Nephron (organoid): ENCODE measurements around the gene NBPF20.
"Not testable (repeated sequence)": the region's sequence is repeated elsewhere in the genome, so short reads cannot be mapped to it uniquely, and the experiment has no call there.

Experiments used
- H3K27ac Mint-ChIP-seq, 3 experiments: 2 replicates each; pipeline ENCODE4 v1.8.0; 2020; ENCODE audit warnings: mixed read lengths in 3 of 3, mild to moderate bottlenecking in 2 of 3, moderate library complexity in 1 of 3
- H3K27me3 Mint-ChIP-seq: 2 replicates; pipeline ENCODE4 v1.8.0; 2021; ENCODE audit warnings: low read depth, mild to moderate bottlenecking, moderate library complexity, mixed read lengths
- H3K36me3 Mint-ChIP-seq: 2 replicates; pipeline ENCODE4 v1.8.0; 2020; ENCODE audit warnings: low read depth, mixed read lengths
- H3K4me1 Mint-ChIP-seq: 2 replicates; pipeline ENCODE4 v1.8.0; 2020; ENCODE audit warnings: mixed read lengths
- H3K4me3 Mint-ChIP-seq, 3 experiments: 2 replicates each; pipeline ENCODE4 v1.8.0; 2020; ENCODE audit warnings: mild to moderate bottlenecking in 3 of 3, mixed read lengths in 3 of 3, moderate library complexity in 2 of 3
- H3K9me3 Mint-ChIP-seq: 2 replicates; pipeline ENCODE4 v1.8.0; 2020; ENCODE audit warnings: mixed read lengths
- CTCF ChIP-seq, 3 experiments: fragments of 200-600 bp; sonication (generic); IDR thresholded peaks; one replicate each; pipeline ENCODE4 v1.5.0; 2021; ENCODE audit warnings: antibody characterized with exemption in 3 of 3; ENCODE audit not compliant: unreplicated experiment in 3 of 3

Gene NBPF20, protein sequence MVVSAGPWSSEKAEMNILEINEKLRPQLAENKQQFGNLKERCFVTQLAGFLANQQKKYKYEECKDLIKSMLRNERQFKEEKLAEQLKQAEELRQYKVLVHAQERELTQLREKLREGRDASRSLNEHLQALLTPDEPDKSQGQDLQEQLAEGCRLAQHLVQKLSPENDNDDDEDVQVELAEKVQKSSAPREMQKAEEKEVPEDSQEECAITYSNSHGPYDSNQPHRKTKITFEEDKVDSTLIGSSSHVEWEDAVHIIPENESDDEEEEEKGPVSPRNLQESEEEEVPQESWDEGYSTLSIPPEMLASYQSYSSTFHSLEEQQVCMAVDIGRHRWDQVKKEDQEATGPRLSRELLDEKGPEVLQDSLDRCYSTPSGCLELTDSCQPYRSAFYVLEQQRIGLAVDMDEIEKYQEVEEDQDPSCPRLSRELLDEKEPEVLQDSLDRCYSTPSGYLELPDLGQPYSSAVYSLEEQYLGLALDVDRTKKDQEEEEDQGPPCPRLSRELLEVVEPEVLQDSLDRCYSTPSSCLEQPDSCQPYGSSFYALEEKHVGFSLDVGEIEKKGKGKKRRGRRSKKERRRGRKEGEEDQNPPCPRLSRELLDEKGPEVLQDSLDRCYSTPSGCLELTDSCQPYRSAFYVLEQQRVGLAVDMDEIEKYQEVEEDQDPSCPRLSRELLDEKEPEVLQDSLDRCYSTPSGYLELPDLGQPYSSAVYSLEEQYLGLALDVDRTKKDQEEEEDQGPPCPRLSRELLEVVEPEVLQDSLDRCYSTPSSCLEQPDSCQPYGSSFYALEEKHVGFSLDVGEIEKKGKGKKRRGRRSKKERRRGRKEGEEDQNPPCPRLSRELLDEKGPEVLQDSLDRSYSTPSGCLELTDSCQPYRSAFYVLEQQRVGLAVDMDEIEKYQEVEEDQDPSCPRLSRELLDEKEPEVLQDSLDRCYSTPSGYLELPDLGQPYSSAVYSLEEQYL (N-terminal part only)

DNA sequence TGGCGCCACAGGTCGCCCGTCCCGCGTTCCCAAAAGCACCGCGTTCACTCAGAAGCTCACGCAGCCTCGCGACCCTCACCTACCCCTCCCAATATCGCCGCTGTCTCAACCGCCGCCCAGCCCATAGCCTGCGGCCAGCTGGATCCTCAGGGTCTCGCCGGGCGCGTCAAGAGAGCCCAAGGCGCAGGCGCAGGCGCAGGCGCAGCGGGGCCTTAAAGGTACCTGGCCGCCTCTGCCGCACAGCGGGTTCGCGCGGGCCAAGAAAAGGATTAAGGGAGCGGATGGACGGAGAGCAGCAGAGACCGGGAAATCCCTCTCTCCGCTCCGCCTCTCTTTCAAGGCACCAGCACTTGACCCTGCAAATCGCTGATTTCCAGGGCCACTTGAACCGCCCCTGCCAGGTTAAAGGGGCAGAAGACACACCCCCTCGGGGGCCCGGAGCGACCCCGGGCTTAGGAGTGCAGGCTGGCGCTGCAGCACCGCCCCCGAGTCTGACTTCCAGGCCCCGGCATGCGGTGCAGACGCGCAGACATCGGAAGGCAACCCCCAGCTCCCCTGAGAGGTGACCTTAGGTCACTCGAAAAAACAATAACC, at the start of gene NBPF20:
Gene NBPF20 (minus strand): TSS at position 168 of the 594 bp plus-strand sequence. CDS start 20,331 bp downstream, outside the sequence.
- peaks cover 6% of the 10 kb centered on the region for H3K4me1 Mint-ChIP-seq
- H3K4me3 Mint-ChIP-seq: peak within 1 kb of the TSS; percentile 94 to 97 (median 94)
- H3K27ac Mint-ChIP-seq: peak within 1 kb of the TSS; percentile 12 to 71 (median 69)
- no peak for TF ChIP-seq CTCF (IDR thresholded peaks at IDR 0.05; ENCODE audit: unreplicated experiment in 3 of 3)
- H3K9me3 Mint-ChIP-seq: peaks cover 20% of the 10 kb centered on the region
- H3K27me3 Mint-ChIP-seq: peaks cover 41% of the 10 kb centered on the region
- H3K36me3 Mint-ChIP-seq: no peaks in the 10 kb centered on the region

GRCh38 chr1:145474837-145475368, 49.5 kb upstream of the NBPF20 start:
- not testable (repeated sequence) for H3K9me3 Mint-ChIP-seq, H3K36me3 Mint-ChIP-seq, H3K4me1 Mint-ChIP-seq, H3K27ac Mint-ChIP-seq
- Mint-ChIP-seq H3K27me3 (peaks cover 26% of the 10 kb centered on the region), H3K4me3 (peak overlapping the region; percentile 78 to 87 (median 81))

DNA sequence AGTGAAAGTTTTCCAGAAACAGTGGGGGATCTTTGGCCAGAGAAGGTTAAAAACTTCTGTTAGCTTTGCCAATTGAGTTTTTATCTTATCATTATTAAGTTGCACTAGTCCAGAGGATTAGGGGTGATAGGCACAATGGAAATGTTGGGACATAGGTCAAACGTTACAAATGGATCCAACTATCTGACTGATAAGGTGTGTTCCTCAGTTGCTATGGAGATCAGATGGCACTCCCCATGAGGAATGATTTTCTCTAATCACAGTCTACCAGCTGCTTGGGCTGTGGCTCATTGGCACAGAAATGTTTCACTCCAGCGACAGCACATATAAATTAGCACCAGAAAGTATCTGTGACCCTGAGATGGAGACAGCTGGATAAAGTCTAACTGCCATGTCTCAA, 47.3 kb upstream of the NBPF20 start:
- H3K4me1 Mint-ChIP-seq, H3K4me3 Mint-ChIP-seq, H3K9me3 Mint-ChIP-seq, H3K36me3 Mint-ChIP-seq, H3K27ac Mint-ChIP-seq: not testable (repeated sequence)
- peaks cover 30% of the 10 kb centered on the region for H3K27me3 Mint-ChIP-seq

- not testable (repeated sequence) for H3K36me3 Mint-ChIP-seq, H3K4me1 Mint-ChIP-seq, H3K27ac Mint-ChIP-seq, H3K4me3 Mint-ChIP-seq, H3K9me3 Mint-ChIP-seq
- peaks cover 30% of the 10 kb centered on the region for H3K27me3 Mint-ChIP-seq
Observed at GRCh38 chr1:145471365-145471764, 46.0 kb upstream of the NBPF20 start.

- not testable (repeated sequence) for H3K9me3 Mint-ChIP-seq, H3K4me1 Mint-ChIP-seq, H3K36me3 Mint-ChIP-seq
- H3K4me3 Mint-ChIP-seq: peak overlapping the region; percentile 79 to 87 (median 86)
- peak overlapping the region; percentile 74 to 98 (median 86) for H3K27ac Mint-ChIP-seq
- H3K27me3 Mint-ChIP-seq: peaks cover 39% of the 10 kb centered on the region
Observed at GRCh38 chr1:145465405-145466144, 40.2 kb upstream of the NBPF20 start.

DNA sequence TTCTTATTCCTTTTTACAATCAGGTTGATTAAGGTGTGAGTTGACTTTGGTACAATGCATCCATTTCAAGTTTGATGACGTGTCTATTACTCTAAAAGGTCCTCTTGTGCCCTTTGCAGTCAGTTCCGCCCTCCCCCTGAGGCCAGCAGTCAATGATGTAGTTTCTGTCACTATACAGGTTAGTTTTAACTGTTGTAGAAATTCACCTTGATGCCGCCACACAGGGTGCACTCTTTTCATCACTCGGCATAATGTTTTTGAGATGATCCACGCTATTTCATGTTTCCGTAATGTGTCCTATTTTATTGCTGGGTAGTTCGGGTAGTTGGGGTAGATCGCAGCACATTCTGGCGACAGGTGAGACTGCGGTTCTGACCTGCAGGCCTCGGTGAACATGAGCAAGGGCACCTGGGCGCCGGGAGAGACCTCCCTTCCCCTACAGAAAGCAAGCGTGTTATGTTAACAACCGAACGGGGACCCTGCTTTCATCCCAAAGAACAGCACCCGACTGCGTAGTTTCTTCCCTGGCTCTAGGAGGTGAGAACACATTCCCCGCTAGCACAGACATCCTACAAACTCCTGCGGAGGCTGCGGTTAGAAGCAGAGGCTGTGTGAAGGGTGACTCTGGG, 39.4 kb upstream of the NBPF20 start:
- Mint-ChIP-seq H3K27me3 (peaks cover 46% of the 10 kb centered on the region), H3K27ac (peak overlapping the region in 1 of 3 experiments; percentile 98), H3K4me3 (peak overlapping the region; percentile 79 to 87 (median 86))
- not testable (repeated sequence) for H3K4me1 Mint-ChIP-seq, H3K9me3 Mint-ChIP-seq, H3K36me3 Mint-ChIP-seq

DNA sequence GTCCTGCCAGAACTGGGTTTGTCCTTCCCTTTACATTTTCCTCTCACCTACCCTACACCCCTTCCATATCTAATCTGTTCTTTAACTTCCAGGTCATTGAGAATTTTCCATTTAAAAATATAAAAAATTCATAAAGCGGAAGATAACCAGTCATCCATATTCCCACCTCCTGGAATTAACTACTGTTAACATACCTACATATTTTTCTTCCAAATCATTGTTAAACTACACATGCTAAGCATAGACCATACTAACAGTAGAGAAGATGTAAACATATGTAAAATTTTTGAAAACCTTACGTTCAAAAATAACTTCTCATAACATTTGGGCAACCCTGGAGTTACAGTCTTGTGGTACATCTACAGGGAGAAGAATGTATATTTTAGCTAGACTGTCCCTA, 38.6 kb upstream of the NBPF20 start:
- H3K4me1 Mint-ChIP-seq, H3K36me3 Mint-ChIP-seq, H3K4me3 Mint-ChIP-seq, H3K27ac Mint-ChIP-seq, H3K9me3 Mint-ChIP-seq: not testable (repeated sequence)
- H3K27me3 Mint-ChIP-seq: peaks cover 47% of the 10 kb centered on the region

DNA sequence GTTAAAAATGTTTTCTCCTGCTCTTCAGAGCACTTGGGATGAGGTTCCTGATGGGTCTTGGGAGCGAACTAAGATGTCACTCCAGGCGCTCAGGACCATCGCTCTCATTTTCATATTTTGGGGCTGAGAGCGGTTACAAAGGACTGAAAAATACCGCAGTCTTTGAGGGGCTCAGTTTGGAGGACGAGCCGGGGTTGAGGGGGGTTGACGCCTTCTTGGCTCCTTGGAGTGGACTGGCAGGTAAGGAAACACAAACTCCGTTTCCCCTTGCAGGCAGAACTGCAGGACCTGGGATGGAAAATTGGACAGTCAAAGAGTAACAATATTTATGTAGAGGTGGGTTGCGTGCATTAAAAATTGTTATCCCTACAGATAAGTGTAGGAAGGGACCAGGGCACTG, 35.3 kb upstream of the NBPF20 start:
- H3K36me3 Mint-ChIP-seq, H3K9me3 Mint-ChIP-seq, H3K4me3 Mint-ChIP-seq, H3K4me1 Mint-ChIP-seq, H3K27ac Mint-ChIP-seq: not testable (repeated sequence)
- peaks cover 54% of the 10 kb centered on the region for H3K27me3 Mint-ChIP-seq

DNA sequence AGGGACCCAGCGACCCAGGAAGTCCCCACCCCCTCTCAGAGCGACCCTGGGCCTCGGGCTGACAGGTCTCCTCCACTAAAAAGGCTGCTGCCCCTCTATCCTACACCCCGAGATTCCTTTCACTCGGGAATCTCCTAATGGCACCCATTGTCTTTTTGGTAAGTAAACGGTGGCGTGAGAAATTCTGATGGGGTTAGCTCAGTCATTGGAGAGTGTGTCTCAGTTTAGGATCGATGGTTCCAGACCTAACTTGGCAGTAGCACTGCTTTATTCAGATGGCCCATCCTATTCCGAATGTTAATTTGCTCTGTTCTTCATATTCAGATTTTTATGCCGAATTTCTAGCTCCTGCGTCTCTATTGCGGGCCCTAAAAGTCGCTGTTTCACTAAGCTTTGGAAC, 34.6 kb upstream of the NBPF20 start:
- not testable (repeated sequence) for H3K9me3 Mint-ChIP-seq, H3K27ac Mint-ChIP-seq, H3K36me3 Mint-ChIP-seq, H3K4me1 Mint-ChIP-seq, H3K4me3 Mint-ChIP-seq
- peaks cover 54% of the 10 kb centered on the region for H3K27me3 Mint-ChIP-seq

- not testable (repeated sequence) for H3K4me3 Mint-ChIP-seq, H3K4me1 Mint-ChIP-seq, H3K27ac Mint-ChIP-seq, H3K9me3 Mint-ChIP-seq, H3K36me3 Mint-ChIP-seq
- peaks cover 57% of the 10 kb centered on the region for H3K27me3 Mint-ChIP-seq
Observed at GRCh38 chr1:145459591-145459990, 34.2 kb upstream of the NBPF20 start.

- not testable (repeated sequence) for H3K27ac Mint-ChIP-seq, H3K9me3 Mint-ChIP-seq, H3K4me3 Mint-ChIP-seq, H3K36me3 Mint-ChIP-seq, H3K4me1 Mint-ChIP-seq
- H3K27me3 Mint-ChIP-seq: peaks cover 60% of the 10 kb centered on the region
Observed at GRCh38 chr1:145459063-145459462, 33.7 kb upstream of the NBPF20 start.

- not testable (repeated sequence) for H3K27ac Mint-ChIP-seq, H3K4me1 Mint-ChIP-seq, H3K9me3 Mint-ChIP-seq, H3K36me3 Mint-ChIP-seq, H3K4me3 Mint-ChIP-seq
- H3K27me3 Mint-ChIP-seq: peaks cover 50% of the 10 kb centered on the region
Observed at GRCh38 chr1:145454824-145455177, 29.4 kb upstream of the NBPF20 start.
